ENCODE measurements around the gene OPCML.

The OPCML gene

GRCh38 chr11:133476570-133477250 lies 55.6 kb downstream of the OPCML start:
- no peak for TF ChIP-seq CTCF (IDR thresholded peaks at IDR 0.05; ENCODE audit: low read depth, low read length, missing control alignments)
- DNase-seq = no peak
- no peaks in the 10 kb centered on the region for H3K36me3 ChIP-seq (replicated peaks)
- H3K27ac ChIP-seq = no peak overlapping the region
- H3K27me3 ChIP-seq (replicated peaks) = no peaks in the 10 kb centered on the region
- in situ Hi-C loops (cut with HindIII; ENCODE audit: low pct_ligation_motif_present, low sequenced_read_pairs) = no loop called here
- no peak overlapping the region for H3K4me3 ChIP-seq (ENCODE audit: low read depth, low read length)

DNA sequence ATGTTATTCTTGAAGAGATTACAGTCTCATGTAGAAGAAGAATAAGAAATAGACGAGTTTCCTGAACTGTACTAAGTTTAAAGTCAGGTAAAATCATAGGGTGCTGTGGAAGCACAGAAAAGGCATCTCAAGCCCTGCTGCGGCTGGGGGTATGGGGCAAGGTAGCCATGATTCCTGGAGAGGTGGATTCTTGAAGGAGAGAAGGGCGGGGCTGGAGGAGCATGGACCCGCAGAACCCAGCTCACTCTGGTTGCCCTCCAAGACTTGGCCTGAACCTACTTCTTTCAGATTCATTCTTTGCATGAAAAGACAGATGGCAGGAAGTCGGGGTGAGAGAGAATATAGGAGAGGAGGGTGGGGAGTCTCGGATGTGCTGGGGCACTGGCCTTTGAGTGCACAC lies 57.8 kb downstream of the OPCML start:
- no peak for DNase-seq
- no peak for TF ChIP-seq CTCF (IDR thresholded peaks at IDR 0.05; ENCODE audit: low read depth, low read length, missing control alignments)
- in situ Hi-C loops (cut with HindIII; ENCODE audit: low pct_ligation_motif_present, low sequenced_read_pairs) = no loop called here
- H3K27ac ChIP-seq = no peak overlapping the region
- no peaks in the 10 kb centered on the region for H3K36me3 ChIP-seq (replicated peaks)
- no peak overlapping the region for H3K4me3 ChIP-seq (ENCODE audit: low read depth, low read length)
- H3K27me3 ChIP-seq (replicated peaks) = no peaks in the 10 kb centered on the region

- H3K27me3 ChIP-seq (replicated peaks) = no peaks in the 10 kb centered on the region
- no peaks in the 10 kb centered on the region for H3K36me3 ChIP-seq (replicated peaks)
- no peak overlapping the region for H3K4me3 ChIP-seq (ENCODE audit: low read depth, low read length)
- DNase-seq = no peak
- no peak for TF ChIP-seq CTCF (IDR thresholded peaks at IDR 0.05; ENCODE audit: low read depth, low read length, missing control alignments)
- no peak overlapping the region for H3K27ac ChIP-seq
- in situ Hi-C loops (cut with HindIII; ENCODE audit: low pct_ligation_motif_present, low sequenced_read_pairs) = no loop called here
Observed at GRCh38 chr11:133467686-133468085, 64.6 kb downstream of the OPCML start.

DNA sequence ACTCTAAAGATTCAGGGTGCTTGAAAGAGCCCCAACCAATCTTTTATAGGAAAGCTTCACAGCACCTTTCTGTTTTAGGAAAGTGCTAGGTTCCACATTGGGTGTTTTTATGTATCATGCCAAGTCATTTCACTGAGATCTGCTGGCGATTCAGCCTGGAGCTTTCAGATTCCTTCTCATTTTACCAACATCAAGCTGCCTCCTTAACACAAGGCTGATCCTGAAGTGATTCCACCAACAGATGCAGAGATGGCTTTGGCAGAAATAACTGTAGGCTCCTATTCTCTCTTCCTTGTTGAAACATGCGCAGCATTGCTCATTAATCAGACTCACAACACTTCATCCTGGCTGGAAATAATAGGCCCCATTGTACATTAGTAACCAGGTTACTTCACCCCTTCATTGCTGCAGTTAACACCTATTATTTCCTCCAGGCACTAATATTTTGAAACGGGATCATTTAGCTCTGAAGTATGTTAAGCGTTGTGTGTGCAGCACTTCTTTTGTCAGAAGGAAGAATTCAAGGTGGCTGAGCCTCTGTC lies 89.0 kb downstream of the OPCML start:
- TF ChIP-seq CTCF (IDR thresholded peaks at IDR 0.05; ENCODE audit: low read depth, low read length, missing control alignments) = no peak
- no peaks in the 10 kb centered on the region for H3K27me3 ChIP-seq (replicated peaks)
- H3K36me3 ChIP-seq (replicated peaks) = no peaks in the 10 kb centered on the region
- no peak for DNase-seq
- H3K4me3 ChIP-seq (ENCODE audit: low read depth, low read length) = no peak overlapping the region
- no peak overlapping the region for H3K27ac ChIP-seq
- in situ Hi-C loops (cut with HindIII; ENCODE audit: low pct_ligation_motif_present, low sequenced_read_pairs) = no loop called here

- no peak for DNase-seq
- no peak overlapping the region for H3K27ac ChIP-seq
- no peak for TF ChIP-seq CTCF (IDR thresholded peaks at IDR 0.05; ENCODE audit: low read depth, low read length, missing control alignments)
- no peaks in the 10 kb centered on the region for H3K36me3 ChIP-seq (replicated peaks)
- in situ Hi-C loops (cut with HindIII; ENCODE audit: low pct_ligation_motif_present, low sequenced_read_pairs) = no loop called here
- no peaks in the 10 kb centered on the region for H3K27me3 ChIP-seq (replicated peaks)
- H3K4me3 ChIP-seq (ENCODE audit: low read depth, low read length) = no peak overlapping the region
Observed at GRCh38 chr11:133441964-133442660, 90.2 kb downstream of the OPCML start.
